22Rv1 (cell line): ENCODE results near the gene PLOD3.

Experiments
- H3K27ac ChIP-seq: fragments of 450-650 bp; 2 replicates; pipeline ENCODE4 v1.5.1; 2017
- CTCF ChIP-seq: fragments of 450-650 bp; IDR thresholded peaks from 2 replicates; pipeline ENCODE4 v1.5.1; 2017; ENCODE audit warnings: mild to moderate bottlenecking
- ZFX ChIP-seq: fragments of 450-650 bp; IDR thresholded peaks from 2 replicates; pipeline ENCODE4 v1.6.1; 2017; ENCODE audit warnings: antibody characterized with exemption, borderline replicate concordance

The PLOD3 gene

DNA sequence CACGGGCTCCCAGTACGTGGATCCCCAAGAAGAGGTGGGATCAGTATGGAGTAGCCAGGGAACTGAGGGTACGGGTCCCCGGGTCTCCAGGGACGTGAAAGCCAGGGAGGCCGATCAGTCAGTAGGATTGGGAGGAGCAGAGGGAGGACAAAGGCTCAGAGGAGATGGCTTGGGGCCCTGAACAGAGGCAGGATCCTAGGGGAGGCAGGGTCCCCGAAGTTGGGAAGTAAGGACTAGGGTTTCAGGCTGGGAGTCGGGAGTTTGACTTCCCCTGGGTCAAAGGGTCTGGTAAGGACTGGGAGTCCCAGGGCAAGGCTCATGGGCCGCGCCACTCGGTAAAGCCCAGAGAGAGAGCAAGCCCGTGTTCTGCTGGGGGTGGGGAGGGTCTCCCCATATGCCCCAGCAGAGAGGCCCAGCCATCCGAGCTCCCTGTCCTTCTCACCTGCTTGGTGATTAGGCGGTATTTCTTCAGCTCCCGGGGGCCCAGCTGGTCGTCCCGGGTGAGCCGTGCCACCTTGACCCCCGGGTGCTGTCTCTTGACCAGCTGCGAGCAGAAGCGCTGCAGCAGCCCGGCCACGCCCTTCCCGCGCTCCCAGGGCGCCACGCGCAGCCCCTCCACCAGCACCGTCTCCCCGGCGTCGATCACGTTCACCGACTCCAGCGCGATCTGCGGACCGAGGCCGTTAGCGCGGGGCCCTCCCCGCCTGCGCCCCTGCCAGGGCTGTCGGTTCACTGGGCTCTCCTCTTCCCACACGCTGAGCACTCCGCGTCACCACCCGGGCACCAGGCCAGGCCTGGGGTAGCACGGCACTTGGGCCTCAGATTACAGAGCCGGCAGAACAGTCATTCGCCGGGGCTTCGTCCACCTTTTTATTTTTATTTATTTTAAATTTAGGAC, 44.3 kb downstream of the PLOD3 start:
- TF ChIP-seq CTCF (no peak), ZFX (no peak)

GRCh38 chr7:101172005-101172853, 45.2 kb downstream of the PLOD3 start:
- peak overlapping the region; percentile 86 for H3K27ac ChIP-seq
- no peak for TF ChIP-seq ZFX
- peak; percentile 67 for TF ChIP-seq CTCF

More for the DNA sequence above, 44.3 kb downstream of the PLOD3 start:
- H3K27ac ChIP-seq, result peak overlapping the region; percentile 86

DNA sequence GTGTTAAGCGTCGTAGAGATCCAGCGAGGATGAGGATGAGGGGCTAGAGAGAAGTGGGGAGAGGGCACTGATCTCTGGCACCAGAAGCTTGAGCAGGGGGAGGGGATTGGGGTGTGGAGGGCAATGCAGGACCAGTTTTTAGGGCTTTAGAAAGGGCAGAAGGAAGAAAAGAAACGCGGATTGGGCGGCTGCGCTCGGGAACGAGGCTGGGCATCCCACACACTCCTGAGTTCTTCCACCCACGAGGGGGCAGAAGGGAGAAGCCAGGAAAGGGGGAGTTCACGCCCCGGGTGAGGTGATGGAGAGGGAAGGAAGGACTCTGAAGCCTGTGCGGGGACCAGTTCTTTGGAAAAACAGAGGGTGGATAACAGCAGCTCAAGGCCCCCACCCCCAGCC, 45.9 kb downstream of the PLOD3 start:
- H3K27ac ChIP-seq, result 0 out of 2 replicates have a peak overlapping the region, but pooled peaks have one; percentile 8

GRCh38 chr7:101170617-101171441, 46.6 kb downstream of the PLOD3 start:
- 0 out of 2 replicates have a peak overlapping the region, but pooled peaks have one; percentile 8 for H3K27ac ChIP-seq
- TF ChIP-seq CTCF (no peak), ZFX (no peak)

More for the DNA sequence above, 45.9 kb downstream of the PLOD3 start:
- TF ChIP-seq ZFX (no peak), CTCF (no peak)

DNA sequence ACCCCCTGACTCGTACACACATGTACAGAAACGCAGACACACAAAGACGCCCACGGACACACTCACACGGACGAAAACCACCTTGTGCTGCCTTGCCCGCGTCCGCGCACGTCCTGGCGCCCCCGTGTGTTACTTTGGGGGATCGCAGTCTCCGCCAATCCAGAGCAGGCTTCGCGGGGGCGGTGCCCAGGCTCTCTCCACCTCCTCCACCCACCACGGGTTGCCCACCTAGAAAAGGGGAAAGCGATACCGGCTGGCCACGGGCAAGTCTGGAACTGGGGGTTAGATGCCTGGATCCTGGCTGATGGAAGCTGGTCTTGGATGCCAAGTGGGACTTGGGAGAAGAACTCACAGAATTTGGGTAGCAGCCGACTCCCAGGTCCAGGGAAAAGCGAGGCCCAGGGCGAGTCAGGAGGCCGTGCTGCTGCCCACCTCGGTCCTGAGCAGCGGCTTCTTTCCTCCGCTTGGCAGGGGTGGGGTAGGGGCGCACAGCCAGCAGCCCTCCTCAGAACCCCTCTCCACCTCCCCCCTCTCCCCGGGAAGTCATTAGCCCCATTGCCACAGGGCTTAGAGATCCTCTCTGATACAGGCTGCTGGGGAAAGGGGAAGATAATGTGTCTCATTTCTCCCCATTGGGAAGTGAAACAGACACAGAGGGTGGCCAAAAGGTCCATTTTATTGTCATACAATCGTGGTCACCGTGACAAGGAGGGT, 47.4 kb downstream of the PLOD3 start:
- TF ChIP-seq ZFX (no peak), CTCF (peak; percentile 100)
- peak overlapping the region; percentile 38 for H3K27ac ChIP-seq

DNA sequence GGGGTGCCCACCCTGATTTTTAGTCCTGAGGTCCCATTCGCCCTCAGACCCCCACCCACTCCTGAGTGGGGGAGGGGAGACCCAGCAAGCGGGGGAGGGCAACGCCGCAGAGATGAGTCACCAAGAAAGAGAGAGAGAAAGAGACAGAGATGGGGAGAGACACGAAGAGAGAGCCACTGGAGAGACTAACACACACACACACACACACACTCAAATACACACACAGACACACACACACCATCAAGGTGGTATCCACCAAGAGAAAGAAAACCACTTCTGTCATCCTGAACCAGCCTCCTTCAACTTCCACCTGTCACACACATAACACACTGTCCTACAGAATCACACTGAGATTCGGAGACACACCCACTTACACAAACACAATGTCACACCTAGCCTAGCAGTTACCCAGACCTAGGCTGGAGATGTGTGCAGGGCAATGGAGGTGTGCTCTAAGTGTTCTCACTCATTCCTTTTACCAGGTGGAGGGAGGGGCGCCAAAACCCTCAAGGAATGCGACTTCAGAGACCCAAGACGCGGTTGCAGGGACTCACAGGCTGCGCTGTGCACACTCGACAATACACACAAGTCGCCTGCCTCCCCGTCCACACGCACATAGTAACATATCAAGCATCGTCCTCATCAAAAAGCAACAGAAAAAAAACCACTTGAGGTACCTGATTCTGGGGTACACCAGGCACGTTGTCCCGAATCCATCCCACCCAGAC, 48.1 kb downstream of the PLOD3 start:
- TF ChIP-seq CTCF (no peak), ZFX (no peak)
- H3K27ac ChIP-seq, result peak overlapping the region; percentile 38
